Activated CD4-positive, alpha-beta T cell treated with anti-CD3 and anti-CD28 coated beads, Interleukin-2, amount 10 ng/mL, durations not matched to agents 7 days and 5 days (primary cell): ENCODE results near the gene RAB31. TPM values are rescaled to one million over a fixed set of nuclear protein-coding genes. Genes with fewer than 3 reads are reported as not detected.
"Not testable (repeated sequence)": the region's sequence is repeated elsewhere in the genome, so short reads cannot be mapped to it uniquely, and the experiment has no call there.

Experiments used
- CTCF ChIA-PET: fragments of 350-600 bp; sonication (Branson Sonifier 250); formaldehyde crosslinking; loops from one replicate; lab custom pipeline; 2021; ENCODE audit warnings: antibody characterized with exemption; lab: Charles Lee
- POLR2A ChIA-PET: fragments of 350-600 bp; sonication (Branson Sonifier 250); formaldehyde crosslinking; loops from one replicate; lab custom pipeline; 2021; ENCODE audit warnings: antibody characterized with exemption; lab: Charles Lee
- DNase-seq: peaks from one replicate; pipeline ENCODE4 v3.0.0-alpha.2; 2020
- H3K27ac Mint-ChIP-seq: one replicate; pipeline ENCODE4 v1.8.0; 2021; ENCODE audit warnings: mild to moderate bottlenecking, moderate library complexity, mixed read lengths
- H3K27me3 Mint-ChIP-seq: one replicate; pipeline ENCODE4 v1.8.0; 2021; ENCODE audit warnings: mixed read lengths
- H3K36me3 Mint-ChIP-seq: one replicate; pipeline ENCODE4 v1.8.0; 2021; ENCODE audit warnings: low read depth, mixed read lengths
- H3K4me1 Mint-ChIP-seq: one replicate; pipeline ENCODE4 v1.8.0; 2021; ENCODE audit warnings: mixed read lengths
- H3K4me3 Mint-ChIP-seq: one replicate; pipeline ENCODE4 v1.8.0; 2021; ENCODE audit warnings: mild to moderate bottlenecking, moderate library complexity, mixed read lengths
- H3K9me3 Mint-ChIP-seq: one replicate; pipeline ENCODE4 v1.8.0; 2021; ENCODE audit warnings: mixed read lengths
- total RNA-seq, 2 experiments: library from RNA; stranded (reverse); gene quantifications; one replicate each; pipeline ENCODE4 v1.2.3, GENCODE V29; 2021

The RAB31 gene
- total RNA-seq, 2 experiments from 2014 or later = 0.92 to 1.3 TPM

GRCh38 chr18:9846162-9846925, 138.2 kb downstream of the RAB31 start:
- peaks cover 22% of the 10 kb centered on the region for H3K27me3 Mint-ChIP-seq
- H3K9me3 Mint-ChIP-seq = no peaks in the 10 kb centered on the region
- ChIA-PET CTCF (no interaction called here), POLR2A (no interaction called here)
- H3K27ac Mint-ChIP-seq = no peak overlapping the region
- no peaks in the 10 kb centered on the region for H3K36me3 Mint-ChIP-seq
- H3K4me3 Mint-ChIP-seq = no peak overlapping the region
- H3K4me1 Mint-ChIP-seq = no peaks in the 10 kb centered on the region
- DNase-seq = no peak

- no peaks in the 10 kb centered on the region for H3K4me1 Mint-ChIP-seq
- no peaks in the 10 kb centered on the region for H3K9me3 Mint-ChIP-seq
- no peaks in the 10 kb centered on the region for H3K36me3 Mint-ChIP-seq
- ChIA-PET CTCF (interaction anchor here (0.6 to 1.2 kb wide), 2 partner anchors 13 to 67 kb away, joined by 4 to 6 read pairs; no protein-coding TSS in a partner anchor), POLR2A (no interaction called here)
- H3K4me3 Mint-ChIP-seq = no peak overlapping the region
- H3K27me3 Mint-ChIP-seq = peaks cover 23% of the 10 kb centered on the region
- DNase-seq = no peak
- H3K27ac Mint-ChIP-seq = no peak overlapping the region
Measured at GRCh38 chr18:9848170-9848879, 140.2 kb downstream of the RAB31 start.

GRCh38 chr18:9849407-9850283, 141.5 kb downstream of the RAB31 start:
- Mint-ChIP-seq H3K4me3 (no peak overlapping the region), H3K27me3 (peaks cover 24% of the 10 kb centered on the region), H3K27ac (no peak overlapping the region), H3K9me3 (no peaks in the 10 kb centered on the region), H3K36me3 (no peaks in the 10 kb centered on the region), H3K4me1 (no peaks in the 10 kb centered on the region)
- ChIA-PET CTCF (no interaction called here), POLR2A (no interaction called here)
- DNase-seq = no peak

GRCh38 chr18:9850309-9850708, 142.2 kb downstream of the RAB31 start:
- Mint-ChIP-seq H3K36me3 (no peaks in the 10 kb centered on the region), H3K4me3 (no peak overlapping the region), H3K27me3 (peaks cover 24% of the 10 kb centered on the region), H3K27ac (no peak overlapping the region), H3K4me1 (no peaks in the 10 kb centered on the region), H3K9me3 (no peaks in the 10 kb centered on the region)
- no peak for DNase-seq
- POLR2A ChIA-PET = no interaction called here
- CTCF ChIA-PET = no interaction called here

- DNase-seq = no peak
- no peaks in the 10 kb centered on the region for H3K36me3 Mint-ChIP-seq
- H3K9me3 Mint-ChIP-seq = no peaks in the 10 kb centered on the region
- CTCF ChIA-PET = no interaction called here
- POLR2A ChIA-PET = no interaction called here
- no peak overlapping the region for H3K4me3 Mint-ChIP-seq
- no peaks in the 10 kb centered on the region for H3K4me1 Mint-ChIP-seq
- H3K27ac Mint-ChIP-seq = no peak overlapping the region
- peaks cover 26% of the 10 kb centered on the region for H3K27me3 Mint-ChIP-seq
Measured at GRCh38 chr18:9851511-9851910, 143.4 kb downstream of the RAB31 start.

GRCh38 chr18:9852266-9853081, 144.4 kb downstream of the RAB31 start:
- no peaks in the 10 kb centered on the region for H3K36me3 Mint-ChIP-seq
- H3K4me1 Mint-ChIP-seq = no peaks in the 10 kb centered on the region
- CTCF ChIA-PET = interaction anchor here (0.6 kb wide), 1 partner anchor 816 kb away, joined by 3 read pairs; no protein-coding TSS in a partner anchor
- DNase-seq = no peak
- H3K4me3 Mint-ChIP-seq = no peak overlapping the region
- no peaks in the 10 kb centered on the region for H3K9me3 Mint-ChIP-seq
- POLR2A ChIA-PET = no interaction called here
- H3K27ac Mint-ChIP-seq = no peak overlapping the region
- H3K27me3 Mint-ChIP-seq = peaks cover 26% of the 10 kb centered on the region

- no peak for DNase-seq
- CTCF ChIA-PET = interaction anchor here (0.9 kb wide), 1 partner anchor 27 kb away, joined by 3 read pairs; no protein-coding TSS in a partner anchor
- Mint-ChIP-seq H3K9me3 (no peaks in the 10 kb centered on the region), H3K27me3 (peaks cover 4% of the 10 kb centered on the region), H3K4me3 (no peak overlapping the region), H3K27ac (no peak overlapping the region), H3K36me3 (no peaks in the 10 kb centered on the region), H3K4me1 (no peaks in the 10 kb centered on the region)
- POLR2A ChIA-PET = no interaction called here
Measured at GRCh38 chr18:9854801-9855676, 146.9 kb downstream of the RAB31 start.

GRCh38 chr18:9855681-9856080, 147.6 kb downstream of the RAB31 start:
- H3K4me3 Mint-ChIP-seq = no peak overlapping the region
- H3K9me3 Mint-ChIP-seq = no peaks in the 10 kb centered on the region
- H3K27me3 Mint-ChIP-seq = peaks cover 4% of the 10 kb centered on the region
- no peak overlapping the region for H3K27ac Mint-ChIP-seq
- no peaks in the 10 kb centered on the region for H3K36me3 Mint-ChIP-seq
- ChIA-PET POLR2A (no interaction called here), CTCF (no interaction called here)
- no peaks in the 10 kb centered on the region for H3K4me1 Mint-ChIP-seq
- no peak for DNase-seq

GRCh38 chr18:9856092-9856491, 148.0 kb downstream of the RAB31 start:
- no peak for DNase-seq
- no peaks in the 10 kb centered on the region for H3K9me3 Mint-ChIP-seq
- peaks cover 4% of the 10 kb centered on the region for H3K27me3 Mint-ChIP-seq
- H3K27ac Mint-ChIP-seq = no peak overlapping the region
- POLR2A ChIA-PET = no interaction called here
- CTCF ChIA-PET = no interaction called here
- no peaks in the 10 kb centered on the region for H3K36me3 Mint-ChIP-seq
- no peaks in the 10 kb centered on the region for H3K4me1 Mint-ChIP-seq
- H3K4me3 Mint-ChIP-seq = no peak overlapping the region

GRCh38 chr18:9857479-9857998, 149.4 kb downstream of the RAB31 start:
- H3K27me3 Mint-ChIP-seq, DNase-seq, H3K27ac Mint-ChIP-seq, H3K9me3 Mint-ChIP-seq, POLR2A ChIA-PET, H3K36me3 Mint-ChIP-seq, H3K4me1 Mint-ChIP-seq, H3K4me3 Mint-ChIP-seq: not testable (repeated sequence)
- CTCF ChIA-PET = interaction anchor here (0.6 to 1.2 kb wide), 3 partner anchors 12 to 627 kb away, joined by 3 to 5 read pairs (median 4); no protein-coding TSS in a partner anchor

- peaks cover 2% of the 10 kb centered on the region for H3K27me3 Mint-ChIP-seq
- H3K27ac Mint-ChIP-seq = no peak overlapping the region
- ChIA-PET POLR2A (no interaction called here), CTCF (interaction anchor here (1.0 to 1.2 kb wide), 2 partner anchors 11 to 14 kb away, joined by 3 read pairs; no protein-coding TSS in a partner anchor)
- no peak for DNase-seq
- peaks cover 3% of the 10 kb centered on the region for H3K4me1 Mint-ChIP-seq
- no peaks in the 10 kb centered on the region for H3K36me3 Mint-ChIP-seq
- H3K9me3 Mint-ChIP-seq = no peaks in the 10 kb centered on the region
- H3K4me3 Mint-ChIP-seq = no peak overlapping the region
Measured at GRCh38 chr18:9858642-9859041, 150.5 kb downstream of the RAB31 start.
